Fibroblast of gingiva (primary cell): ENCODE measurements around the gene CCL13.

Experiments used
- DNase-seq: peaks from one replicate; pipeline ENCODE4 v3.0.0-alpha.2; 2011; ENCODE audit warnings: low read depth

Gene CCL13

DNA sequence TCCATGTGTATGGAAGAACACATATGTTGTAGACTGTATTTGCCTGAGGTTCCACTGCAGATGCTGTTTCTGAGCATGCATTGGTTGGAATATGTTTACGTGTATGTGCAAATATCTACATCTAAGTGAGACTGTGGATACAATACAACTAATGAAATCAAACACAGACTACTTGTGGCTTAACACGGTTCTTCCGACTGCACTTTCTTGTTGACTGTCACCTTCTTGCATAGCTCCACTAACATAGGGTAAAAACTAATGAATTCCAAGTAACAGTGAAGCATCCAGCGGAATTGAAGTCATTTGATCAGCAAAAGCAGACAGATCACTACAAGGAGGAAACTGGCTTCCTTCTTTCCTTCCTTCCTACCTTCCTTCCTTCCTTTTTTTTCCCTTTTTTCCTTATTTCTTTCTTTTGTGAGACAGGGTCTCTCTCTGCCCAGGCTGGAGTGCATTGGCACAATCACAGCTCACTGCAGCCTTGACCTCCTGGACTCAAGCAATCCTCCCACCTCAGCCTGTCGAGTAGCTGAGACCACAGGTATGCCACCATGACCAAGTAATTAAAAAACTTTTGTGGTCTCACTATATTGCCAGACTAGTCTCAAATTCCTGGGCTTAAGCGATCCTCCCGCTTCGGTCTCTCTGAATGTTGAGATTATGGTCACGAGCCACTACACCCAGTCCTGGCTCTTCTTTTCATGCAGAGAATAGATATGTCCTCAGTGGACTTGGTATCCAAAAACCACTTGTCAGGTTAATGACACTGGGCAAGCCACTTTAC lies 28.7 kb downstream of the CCL13 start:
- DNase-seq = no peak

DNA sequence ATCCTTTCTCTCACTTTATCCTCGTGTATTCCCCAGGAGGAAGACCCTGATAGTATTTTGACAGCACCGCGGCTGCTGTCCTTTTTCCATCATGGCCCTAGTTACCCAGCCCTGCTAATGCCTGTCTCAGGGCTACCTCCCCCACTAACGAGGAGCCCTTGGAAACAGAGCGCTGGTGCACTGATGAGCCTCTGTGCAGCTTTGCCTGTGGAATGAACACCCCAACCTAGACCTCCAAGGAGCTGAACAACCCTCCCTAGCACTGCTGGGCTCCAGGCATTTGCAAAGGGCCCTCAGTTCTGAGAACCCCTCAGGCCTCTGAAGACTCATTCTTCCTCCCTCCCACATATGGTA lies 30.0 kb downstream of the CCL13 start:
- no peak for DNase-seq

DNA sequence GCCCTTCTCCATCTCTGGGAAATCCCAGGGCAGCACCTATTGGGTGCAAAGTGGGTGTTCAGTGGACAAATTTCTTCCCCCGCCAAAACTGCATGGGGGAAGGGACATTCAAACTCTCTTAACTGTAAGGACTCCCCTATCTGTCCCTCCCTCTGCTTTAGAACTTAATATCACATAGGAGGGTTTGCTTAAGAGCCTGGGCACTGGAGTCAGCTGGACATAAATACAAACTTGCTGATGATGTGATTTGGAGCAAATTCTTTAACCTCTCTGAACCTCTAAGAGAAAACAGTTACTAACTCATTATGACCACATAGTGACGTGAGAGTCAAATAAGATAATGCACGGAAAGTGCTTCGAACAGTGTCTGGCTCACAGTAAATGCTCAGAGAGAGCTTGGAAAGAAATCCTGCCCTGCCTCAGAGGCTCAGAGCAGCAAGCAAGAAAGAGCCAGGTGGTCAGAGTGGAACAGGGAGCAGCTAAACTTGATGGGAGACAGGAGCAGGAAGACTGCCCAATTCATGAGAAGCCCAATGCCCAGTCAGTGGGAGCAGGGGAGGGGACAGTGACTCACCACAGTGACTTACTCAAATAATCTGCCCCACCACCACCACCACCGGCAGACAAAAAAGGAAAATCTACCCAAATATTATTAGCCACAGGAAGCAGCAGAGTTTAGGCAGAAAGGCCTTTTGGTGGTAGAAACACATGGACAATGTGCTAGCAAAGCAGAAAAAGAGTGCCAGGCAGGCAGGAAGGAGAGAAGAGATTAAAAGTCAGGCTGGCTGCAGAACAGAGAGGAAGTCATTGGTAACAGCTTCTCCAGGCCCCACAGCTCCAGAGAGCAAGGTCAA lies 30.6 kb downstream of the CCL13 start:
- no peak for DNase-seq

DNA sequence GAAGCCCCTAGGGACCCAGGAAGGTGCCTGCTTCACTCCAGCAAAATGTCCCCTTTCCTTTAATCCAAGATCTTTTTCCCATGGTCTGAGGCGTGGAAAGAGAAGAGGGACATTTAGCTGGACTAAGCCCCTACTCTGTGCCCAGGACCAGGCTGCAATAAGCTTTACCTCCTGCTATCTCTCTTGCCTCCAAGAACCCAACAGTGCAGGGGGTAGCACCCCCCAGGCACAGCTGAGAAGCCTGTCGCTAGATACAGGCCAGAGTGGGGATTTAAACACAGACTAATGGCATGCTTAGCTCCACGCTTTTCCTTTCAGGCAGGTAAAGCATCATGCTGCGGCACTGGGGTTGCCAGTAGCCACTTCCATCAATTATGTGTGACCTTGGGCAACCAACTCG lies 31.3 kb downstream of the CCL13 start:
- DNase-seq = no peak

DNA sequence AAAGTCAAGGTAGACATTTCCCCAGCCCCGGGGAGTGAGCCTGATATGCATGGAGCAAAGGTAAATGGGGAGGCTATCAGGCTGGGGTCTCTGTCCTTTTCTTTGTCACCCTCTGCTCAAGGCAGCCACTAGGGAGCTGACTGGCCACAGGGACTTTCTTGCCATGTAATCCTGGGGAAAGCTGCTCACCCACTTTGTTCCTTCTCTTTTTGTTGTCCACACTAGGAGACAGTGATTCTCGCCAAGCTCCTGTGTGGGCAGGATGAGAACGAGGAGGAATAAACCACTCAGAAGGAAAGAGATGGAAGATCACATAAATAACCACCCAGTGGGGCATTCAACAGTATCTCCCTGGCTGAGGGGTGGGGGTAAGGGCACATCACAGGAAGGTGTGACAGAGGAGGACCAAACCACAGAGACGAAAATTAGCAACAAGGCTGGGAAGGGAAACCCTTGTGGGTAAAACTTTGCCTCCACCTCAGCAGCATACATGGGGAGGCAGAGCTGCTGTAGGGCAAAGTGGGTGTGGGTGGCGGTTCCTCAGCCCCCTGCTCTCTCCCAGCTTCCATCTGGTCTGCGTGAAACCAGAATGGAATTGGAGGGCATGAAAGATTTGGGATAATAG lies 33.0 kb downstream of the CCL13 start:
- DNase-seq = no peak

DNA sequence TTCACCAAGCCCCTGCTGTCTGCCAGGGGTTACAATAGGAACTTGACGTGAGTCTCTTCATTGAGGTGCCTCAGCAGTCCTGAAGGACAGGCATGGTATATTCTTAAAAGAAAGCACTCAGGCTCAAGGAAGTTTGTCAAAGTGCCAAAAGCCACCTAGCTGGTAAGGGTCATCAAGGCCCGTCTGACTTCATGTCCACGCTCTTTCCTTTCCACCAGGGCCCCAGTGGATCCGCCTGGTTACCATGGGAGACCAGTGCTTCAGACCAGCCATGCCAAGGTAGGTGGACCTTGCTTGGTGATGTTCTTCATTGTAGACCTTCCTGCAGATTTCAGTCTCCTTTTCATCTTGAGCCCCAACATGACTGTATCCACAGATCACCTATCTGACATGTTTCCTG lies 34.4 kb downstream of the CCL13 start:
- no peak for DNase-seq

DNA sequence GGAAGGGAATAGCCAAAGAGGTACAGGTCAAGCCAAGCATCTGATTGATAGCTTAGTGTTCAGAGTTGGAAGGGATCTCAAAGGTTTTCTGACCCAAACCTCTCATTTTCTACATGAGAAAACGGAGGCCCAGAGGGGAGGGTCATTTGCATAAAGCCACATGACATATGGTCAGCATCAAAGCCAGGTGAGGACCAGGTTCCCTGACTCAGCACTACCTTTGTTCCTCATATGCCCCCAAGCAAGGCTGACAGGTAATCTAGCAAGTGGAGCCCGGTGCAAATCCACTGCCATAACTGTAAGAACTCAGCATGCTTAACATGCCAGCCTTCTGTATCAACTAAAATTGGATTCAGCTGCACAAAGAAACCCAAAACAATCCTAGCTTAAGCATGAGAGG lies 35.0 kb downstream of the CCL13 start:
- no peak for DNase-seq

DNA sequence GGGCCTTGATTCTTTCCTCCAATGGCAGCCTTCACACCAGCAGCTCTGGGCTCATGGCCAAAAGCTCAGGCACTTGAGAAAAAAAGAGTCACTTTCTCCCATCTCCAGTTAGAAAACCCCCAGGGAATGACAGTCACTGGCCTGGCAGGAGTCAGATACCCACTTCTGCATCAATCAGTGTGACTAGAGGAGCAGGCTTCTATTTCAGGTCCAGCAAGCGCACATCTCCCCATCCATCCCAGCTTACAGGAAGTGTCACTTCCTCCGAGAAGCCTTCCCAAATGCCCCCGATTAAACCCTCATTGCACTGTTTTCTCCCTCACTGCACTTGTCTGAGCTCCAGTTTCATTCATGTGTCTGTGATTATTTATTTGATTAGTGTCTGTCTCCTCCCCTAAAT lies 37.1 kb downstream of the CCL13 start:
- no peak for DNase-seq

DNA sequence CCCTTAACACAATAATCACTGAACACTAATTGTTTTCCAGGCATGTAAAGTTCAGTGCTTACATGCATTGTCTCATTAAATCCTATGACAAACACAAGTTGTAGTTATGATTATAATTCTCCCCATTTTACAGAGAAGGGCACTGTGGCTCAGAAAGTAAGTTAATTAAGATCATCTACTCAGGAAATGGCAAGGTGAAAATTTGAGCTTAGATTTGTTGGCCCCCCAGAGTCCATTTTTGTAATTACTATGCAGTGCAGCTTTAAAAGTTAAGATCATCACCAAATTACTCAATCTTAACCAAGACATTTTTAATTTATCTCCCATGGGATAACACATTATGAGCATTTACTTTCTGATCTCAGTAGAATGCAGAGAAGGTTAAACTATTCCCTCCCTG lies 41.0 kb downstream of the CCL13 start:
- no peak for DNase-seq

DNA sequence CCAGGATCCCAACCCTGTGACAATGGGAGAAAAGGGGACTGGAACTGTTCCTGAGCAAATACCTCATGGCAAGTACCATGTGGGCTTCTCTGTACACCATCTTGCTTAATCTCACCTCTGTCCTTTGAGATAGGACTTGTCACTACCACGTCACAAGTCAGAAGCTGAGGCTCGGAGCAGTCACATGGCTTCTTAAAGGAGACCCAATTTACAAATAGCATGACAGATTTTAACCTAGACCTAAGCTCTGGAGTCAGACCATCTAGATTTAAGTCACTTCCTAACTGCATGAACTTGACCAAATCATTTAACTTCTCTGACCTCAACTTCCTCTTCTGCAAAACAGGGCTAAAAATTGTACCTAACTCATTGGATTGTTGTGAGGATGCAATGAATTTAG lies 42.7 kb downstream of the CCL13 start:
- DNase-seq = no peak

DNA sequence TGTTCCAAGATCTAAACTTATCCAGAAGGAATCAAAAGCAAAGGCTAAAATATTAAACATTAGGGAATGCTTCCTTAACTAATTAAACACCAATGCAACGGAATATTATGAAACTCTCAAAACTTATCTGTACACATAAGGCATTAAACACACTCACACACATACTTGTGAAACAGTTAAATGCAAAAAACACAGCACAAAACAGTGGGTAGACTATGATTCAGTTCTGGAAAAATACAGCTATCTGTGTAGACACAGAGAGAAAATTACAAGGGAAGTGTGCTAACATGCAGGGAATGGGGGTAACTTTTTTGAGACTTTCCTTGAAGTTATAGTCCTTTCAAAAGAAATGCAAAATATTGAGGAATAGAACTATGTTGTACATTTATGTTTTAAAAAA lies 43.4 kb downstream of the CCL13 start:
- no peak for DNase-seq

DNA sequence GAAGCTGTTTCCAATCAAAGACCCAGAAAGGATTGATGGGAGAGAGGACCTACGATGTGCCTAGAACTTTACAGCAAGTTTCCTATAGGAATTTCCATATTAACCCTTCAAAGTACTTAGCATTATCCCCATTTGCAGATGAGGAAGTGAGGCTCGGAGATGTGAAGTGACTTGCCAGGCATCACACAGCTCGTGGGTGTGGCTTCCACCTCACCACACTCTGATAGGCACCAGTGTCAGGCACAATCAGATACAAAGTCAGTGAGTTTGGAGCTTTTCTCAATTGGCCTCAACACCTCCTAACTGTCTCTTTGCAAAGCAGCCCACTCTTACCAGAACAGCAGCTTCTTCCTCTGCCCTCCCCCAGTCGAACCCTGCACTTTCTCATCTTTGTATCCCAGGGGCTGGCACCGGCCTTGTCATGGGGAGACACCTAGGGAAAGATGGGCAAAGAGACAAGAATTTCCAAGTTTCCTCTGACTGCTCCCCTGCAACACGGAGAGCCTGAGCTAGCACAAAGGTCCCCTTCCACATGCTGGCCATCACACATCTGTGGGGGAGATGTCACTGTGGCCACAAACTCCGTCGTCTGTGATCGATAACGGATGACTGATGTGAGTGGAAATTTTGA lies 44.1 kb downstream of the CCL13 start:
- no peak for DNase-seq

DNA sequence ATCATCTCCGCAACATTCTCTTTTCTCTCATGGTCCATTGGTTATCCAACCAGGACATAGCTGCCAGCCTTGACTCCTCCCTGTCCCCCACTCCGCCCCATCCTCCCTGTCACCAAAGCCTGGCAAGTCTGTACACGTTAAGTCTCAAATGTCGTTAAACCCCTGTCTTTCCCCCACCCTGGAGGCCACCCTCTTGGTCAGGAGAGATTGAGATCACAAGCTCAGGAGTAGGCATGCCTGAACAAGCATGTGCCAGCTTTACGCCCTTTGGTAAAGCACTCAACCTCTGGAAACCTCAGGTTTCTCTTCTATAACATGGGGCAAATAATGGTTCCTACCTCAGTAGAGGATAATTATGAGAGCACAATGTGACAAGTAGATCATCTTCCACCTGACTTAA lies 44.9 kb downstream of the CCL13 start:
- no peak for DNase-seq

DNA sequence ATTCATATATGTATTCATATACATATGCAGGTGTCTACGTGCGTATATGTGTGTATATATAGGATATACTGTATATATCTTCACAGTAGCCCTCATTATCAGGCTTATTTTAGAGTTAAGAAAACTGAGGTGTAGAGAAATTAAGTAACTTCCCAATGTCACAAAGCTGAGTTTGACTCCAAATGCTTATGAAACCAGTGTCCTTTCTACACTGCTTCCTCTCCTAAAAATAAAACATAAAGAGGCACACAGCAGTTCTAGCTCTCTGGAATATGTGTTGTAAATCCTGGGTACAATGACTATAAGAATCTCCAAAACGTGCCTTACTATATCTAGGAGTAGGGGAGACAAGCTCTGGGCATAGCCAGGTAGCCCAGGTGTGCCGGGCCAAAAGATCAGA lies 46.7 kb downstream of the CCL13 start:
- DNase-seq = no peak

DNA sequence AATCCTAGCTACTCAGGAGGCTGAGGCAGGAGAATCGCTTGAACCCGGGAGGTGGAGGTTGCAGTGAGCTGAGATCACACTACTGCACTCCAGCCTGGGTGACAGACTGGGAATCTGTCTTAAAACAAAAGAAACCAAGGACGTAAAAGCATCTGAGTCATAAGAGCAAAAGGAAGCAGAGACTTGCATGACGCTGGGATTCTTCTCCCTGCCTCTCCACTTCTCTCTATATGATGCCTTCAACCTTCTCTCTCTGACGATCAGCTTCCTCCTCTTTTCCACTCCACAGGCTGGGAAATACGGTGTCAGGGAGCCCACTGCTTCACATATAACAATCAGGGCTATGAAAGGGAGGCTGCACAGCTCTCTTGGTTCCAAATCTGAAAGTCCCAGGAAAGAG lies 49.9 kb downstream of the CCL13 start:
- no peak for DNase-seq
